Kidney (tissue), 14 donors: ENCODE results near the gene ORMDL2. TPM values are rescaled to one million over a fixed set of nuclear protein-coding genes. Genes with fewer than 3 reads are reported as not detected.

Experiments
- DNase-seq, 5 donors: peaks; one replicate each; pipeline ENCODE4 v3.0.0-alpha.2; 2013 to 2020
- FAIRE-seq: peaks from 2 replicates; lab custom pipeline; 2012; peaks lifted over from hg19 to GRCh38; lab: Jason Lieb, UNC
- H3K27ac ChIP-seq, 2 donors: one replicate each; pipeline ENCODE4 v1.7.0; 2013; ENCODE audit warnings: low read depth in 2 of 2, low read length in 2 of 2, inconsistent platforms in 1 of 2
- H3K27me3 ChIP-seq: one replicate; pipeline ENCODE4 v1.7.1; 2013; ENCODE audit warnings: low read length, inconsistent platforms; ENCODE audit not compliant: control insufficient read depth, insufficient read depth
- H3K36me3 ChIP-seq, 3 donors: one replicate each; pipeline versions ENCODE4 v1.7.0 to v1.7.1; 2013; ENCODE audit warnings: low read length in 3 of 3, control low read depth in 1 of 3, inconsistent platforms in 1 of 3; ENCODE audit not compliant: insufficient read depth in 3 of 3, control insufficient read depth in 2 of 3
- H3K4me1 ChIP-seq, 3 donors: one replicate each; pipeline versions ENCODE4 v1.7.0 to v1.7.1; 2013; ENCODE audit warnings: low read length in 3 of 3, inconsistent platforms in 1 of 3, low read depth in 1 of 3; ENCODE audit not compliant: control insufficient read depth in 2 of 3, insufficient read depth in 2 of 3
- H3K4me3 ChIP-seq, 3 donors: one replicate each; pipeline versions ENCODE4 v1.7.0 to v1.8.1; 2013; ENCODE audit warnings: low read length in 3 of 3, control low read depth in 1 of 3, inconsistent platforms in 1 of 3
- H3K9ac ChIP-seq, 3 donors: one replicate each; pipeline versions ENCODE4 v1.7.0 to v1.7.1; 2013; ENCODE audit warnings: low read length in 3 of 3, control low read depth in 1 of 3, inconsistent platforms in 1 of 3
- H3K9me3 ChIP-seq, 3 donors: one replicate each; pipeline versions ENCODE4 v1.7.0 to v1.7.1; 2013; ENCODE audit warnings: low read length in 3 of 3, control low read depth in 1 of 3, inconsistent platforms in 1 of 3; ENCODE audit not compliant: control insufficient read depth in 2 of 3, insufficient read depth in 1 of 3
- CTCF ChIP-seq: IDR thresholded peaks from 3 replicates; pipeline ENCODE4 v1.5.1; 2012; ENCODE audit warnings: mild to moderate bottlenecking, moderate library complexity, borderline replicate concordance; ENCODE audit not compliant: insufficient read depth; ENCODE audit errors: extremely low read depth
- intact Hi-C: fragments of 100-400 bp; cut with DNase I; formaldehyde crosslinking; loops from one replicate; pipeline ENCODE4 v1.11.1; 2022
- polyA plus RNA-seq: library from polyadenylated mRNA; stranded (reverse); fragments of 350-450 nt; fragmentation: Illumina TruSeq; extraction: RNeasy Lipid Tissue Mini Kit (QIAGEN cat#74804); gene quantifications from one replicate; pipeline ENCODE4 v1.2.3, GENCODE V29; 2014; ENCODE audit warnings: low read depth, low replicate concordance; ENCODE audit not compliant: insufficient read depth
- total RNA-seq: library from RNA; stranded (reverse); fragmentation: NEBNext Ultra II Directional; extraction: Animal tissue kit (Norgen Biotek cat#: 25700); gene quantifications from one replicate; pipeline ENCODE4 v1.2.1, GENCODE V29; 2021
- donor health status: control.
- donor health status: control.
- donor health status: control.
- donor health status: control.
- donor health status: control.
- donor health status: DM: yes; HTN: yes; CAD: no.
- donor health status: Normal renal cell carcinoma (clear cell type).

The ORMDL2 gene
- total and polyA plus RNA-seq, 2 donors from 2014 or later = 51.2 to 75.9 TPM

GRCh38 chr12:55845785-55846496 lies 28.1 kb downstream of the ORMDL2 start:
- FAIRE-seq = no peak
- H3K9ac ChIP-seq = no peak overlapping the region
- H3K27ac ChIP-seq = no peak overlapping the region

GRCh38 chr12:55847033-55847432 lies 29.2 kb downstream of the ORMDL2 start:
- Histone ChIP-seq H3K36me3 (no peaks in the 10 kb centered on the region), H3K4me1 (peaks cover 0 to 6% (median 0%) of the 10 kb centered on the region in 3 donors), H3K27ac (peak overlapping the region in 1 of 2 donors; percentile 90), H3K4me3 (no peak overlapping the region), H3K27me3 (no peaks in the 10 kb centered on the region), H3K9me3 (no peaks in the 10 kb centered on the region), H3K9ac (no peak overlapping the region)
- FAIRE-seq (no peak), DNase-seq (no peak)
- intact Hi-C loops = no loop called here
- no peak for TF ChIP-seq CTCF

More at GRCh38 chr12:55845785-55846496, 28.1 kb downstream of the ORMDL2 start:
- intact Hi-C loops = no loop called here
- no peak for DNase-seq
- H3K4me1 ChIP-seq = peaks cover 0 to 6% (median 0%) of the 10 kb centered on the region in 3 donors
- no peaks in the 10 kb centered on the region for H3K36me3 ChIP-seq
- no peak overlapping the region for H3K4me3 ChIP-seq
- no peaks in the 10 kb centered on the region for H3K27me3 ChIP-seq
- H3K9me3 ChIP-seq = no peaks in the 10 kb centered on the region
- TF ChIP-seq CTCF = no peak

GRCh38 chr12:55847603-55848291 lies 29.9 kb downstream of the ORMDL2 start:
- FAIRE-seq = no peak
- no peak for TF ChIP-seq CTCF
- intact Hi-C loops = no loop called here

More at GRCh38 chr12:55847603-55848291, 29.9 kb downstream of the ORMDL2 start:
- peak; percentile 65 to 96 (median 82) for DNase-seq
- Histone ChIP-seq H3K4me1 (peaks cover 0 to 6% (median 0%) of the 10 kb centered on the region in 3 donors), H3K9me3 (no peaks in the 10 kb centered on the region), H3K9ac (peak overlapping the region in 1 of 3 donors; percentile 40), H3K4me3 (no peak overlapping the region), H3K27me3 (no peaks in the 10 kb centered on the region), H3K27ac (peak overlapping the region; percentile 51 to 90), H3K36me3 (no peaks in the 10 kb centered on the region)
